GM18868 (cell line): ENCODE data around the gene TRIM52.
"Not testable (repeated sequence)": the region's sequence is repeated elsewhere in the genome, so short reads cannot be mapped to it uniquely, and the experiment has no call there.

Source experiments
- ATAC-seq: cut with Tn5 transposase; IDR thresholded peaks from one replicate; pipeline ENCODE4 v1.9.1; 2021; ENCODE audit warnings: mild to moderate bottlenecking, moderate library complexity; ENCODE audit not compliant: unreplicated experiment

TRIM52 gene

DNA sequence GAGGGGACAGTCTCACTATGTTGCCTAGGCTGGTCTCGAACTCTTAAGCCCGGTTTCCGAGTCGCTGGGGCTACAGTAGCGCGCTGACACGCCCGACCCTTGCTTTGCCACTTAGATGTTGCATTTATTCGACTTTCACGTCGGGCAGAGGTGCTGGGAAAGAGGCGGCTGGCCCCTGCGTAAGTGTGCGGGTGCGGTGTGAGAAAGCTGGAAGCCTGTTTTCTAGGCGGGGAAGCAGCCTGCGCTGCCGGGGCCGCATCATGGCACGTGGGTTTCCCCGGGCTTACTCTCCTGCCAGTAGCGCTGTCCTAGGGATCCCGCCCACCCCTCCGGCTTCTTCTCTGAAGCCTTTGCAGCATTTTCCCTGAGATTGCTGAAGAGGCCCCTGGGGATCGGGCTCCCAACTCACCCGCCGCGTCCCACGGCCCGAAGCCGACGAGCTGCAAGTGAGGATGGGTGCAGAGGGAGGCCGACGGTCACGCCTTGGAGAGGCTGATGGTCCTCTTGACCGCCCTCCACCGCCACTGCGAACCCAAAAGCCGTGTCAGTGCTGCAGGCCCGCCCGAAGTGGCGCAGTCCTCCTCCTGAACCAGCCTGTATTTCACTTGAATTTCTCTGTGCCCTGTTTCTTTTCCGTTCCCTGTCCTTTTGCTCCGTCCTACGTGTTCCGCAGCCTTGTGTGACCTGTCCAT, 43.7 kb downstream of the TRIM52 start:
- ATAC-seq, result no peak

DNA sequence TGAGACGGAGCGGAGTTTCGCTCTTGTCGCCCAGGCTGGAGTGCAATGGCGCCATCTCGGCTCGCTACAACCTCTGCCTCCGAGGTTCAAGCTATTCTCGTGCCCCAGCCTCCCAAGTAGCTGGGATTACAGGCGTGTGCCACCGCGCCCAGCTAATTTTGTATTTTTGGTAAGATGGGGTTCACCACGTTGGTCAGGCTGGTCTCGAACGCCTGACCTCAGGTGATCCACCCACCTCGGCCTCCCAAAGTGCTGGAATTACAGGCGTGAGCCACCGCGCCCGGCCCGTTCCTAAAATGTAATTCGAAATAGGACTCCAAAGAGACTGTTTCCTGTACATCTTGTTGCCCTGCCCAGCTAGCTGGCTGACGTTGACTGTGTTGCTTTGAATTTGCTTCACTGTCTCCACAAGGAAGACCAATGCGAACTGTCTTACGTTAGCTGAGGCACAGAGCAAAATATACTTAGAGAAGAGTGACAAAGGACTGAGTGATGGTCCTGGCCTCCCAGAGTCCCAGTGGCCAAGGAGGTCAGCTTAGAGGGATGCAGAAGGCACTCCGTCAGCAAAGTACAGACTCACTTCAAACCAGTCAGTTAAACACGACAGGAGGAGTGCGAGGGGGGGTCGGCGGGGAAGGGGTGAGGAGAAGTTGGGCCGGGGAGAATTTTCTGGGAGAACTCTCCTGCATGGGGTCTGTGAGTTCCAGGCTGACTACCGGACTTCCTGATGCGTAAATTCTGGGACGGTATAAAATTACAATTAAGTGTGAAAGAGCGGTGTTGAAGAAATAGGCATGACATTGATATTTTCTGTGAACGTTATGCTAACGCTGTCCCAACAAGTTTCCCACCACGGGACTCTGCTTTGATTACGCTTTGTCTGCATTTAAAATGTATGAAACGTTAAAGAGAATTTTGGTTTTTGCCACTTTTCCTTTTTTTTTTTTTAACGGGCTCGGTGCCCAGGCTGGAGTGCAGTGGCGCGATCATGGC, 44.6 kb downstream of the TRIM52 start:
- no peak for ATAC-seq

DNA sequence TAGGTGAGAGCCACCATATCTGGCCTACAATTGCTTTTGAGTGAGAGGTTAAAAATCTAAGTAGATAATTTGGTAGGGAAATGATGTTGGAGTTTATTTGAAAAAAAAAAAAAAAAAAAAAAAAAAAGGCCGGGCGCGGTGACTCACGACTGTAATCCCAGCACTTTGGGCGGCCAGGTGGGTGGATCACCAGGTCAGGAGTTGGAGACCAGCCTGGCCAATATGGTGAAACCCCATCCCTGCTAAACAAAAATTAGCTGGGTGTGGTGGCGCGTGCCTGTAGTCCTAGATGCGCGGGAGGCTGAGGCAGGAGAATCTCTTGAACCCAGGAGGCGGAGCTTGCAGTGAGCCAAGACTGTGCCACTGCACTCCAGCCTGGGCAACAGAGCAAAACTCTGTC, 46.7 kb downstream of the TRIM52 start:
- not testable (repeated sequence) for ATAC-seq

DNA sequence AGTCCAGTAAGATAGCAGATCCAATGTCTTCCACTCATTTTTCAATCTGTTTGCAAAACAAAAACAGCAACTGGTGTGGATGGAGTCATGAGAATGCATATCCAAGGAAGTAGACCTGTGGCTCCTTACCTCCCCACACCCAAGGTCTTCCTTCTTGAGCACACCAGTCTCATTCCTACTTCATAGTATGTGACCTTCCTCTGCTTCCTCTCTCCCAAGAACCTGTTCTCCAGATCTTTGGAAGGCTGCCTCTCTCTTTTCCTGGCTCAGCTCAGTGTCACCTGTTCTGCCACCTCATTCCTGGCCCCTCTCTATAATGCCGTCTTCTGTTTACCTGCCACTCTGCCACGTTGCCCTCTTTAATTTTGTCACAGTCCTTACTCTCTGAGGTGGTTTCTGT, 48.0 kb downstream of the TRIM52 start:
- ATAC-seq, result no peak

DNA sequence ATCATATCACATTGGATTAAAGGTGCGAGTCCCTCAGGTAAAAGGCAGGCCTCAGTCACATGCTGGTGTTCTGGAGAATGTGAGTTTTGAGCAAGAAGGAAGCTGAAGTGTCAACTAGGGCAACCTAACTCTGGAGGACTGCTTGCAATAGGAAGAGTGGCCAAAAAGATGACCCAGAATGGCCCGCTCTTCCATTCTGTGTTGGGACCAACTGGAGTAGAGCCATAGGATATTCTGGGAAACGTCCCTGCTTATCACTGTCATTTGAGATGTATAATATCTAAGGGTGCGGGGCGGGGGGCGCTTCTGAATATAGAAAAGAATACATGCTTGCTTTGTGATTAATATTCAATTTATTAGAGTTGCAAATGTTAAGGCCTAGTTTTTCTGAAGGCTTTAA, 48.9 kb downstream of the TRIM52 start:
- no peak for ATAC-seq

DNA sequence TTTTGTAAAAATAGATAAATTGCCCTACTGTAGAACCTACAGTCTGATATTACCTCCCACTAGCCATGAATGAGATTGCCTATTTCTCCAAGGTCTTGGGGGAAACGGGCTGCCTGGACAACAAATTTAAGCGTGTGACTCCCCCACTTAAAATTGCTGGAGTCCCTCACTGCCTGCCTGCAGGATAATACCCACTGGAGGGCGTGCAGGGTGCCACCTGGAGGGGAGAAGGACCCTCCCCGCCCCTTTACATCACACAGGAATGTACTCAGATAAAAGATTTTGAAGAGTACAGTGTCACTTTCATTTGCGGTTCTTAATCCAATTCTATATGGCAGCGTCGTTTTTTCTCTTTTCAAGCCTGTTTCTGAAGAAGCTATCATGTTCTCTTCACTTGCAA, 49.7 kb downstream of the TRIM52 start:
- ATAC-seq, result no peak

DNA sequence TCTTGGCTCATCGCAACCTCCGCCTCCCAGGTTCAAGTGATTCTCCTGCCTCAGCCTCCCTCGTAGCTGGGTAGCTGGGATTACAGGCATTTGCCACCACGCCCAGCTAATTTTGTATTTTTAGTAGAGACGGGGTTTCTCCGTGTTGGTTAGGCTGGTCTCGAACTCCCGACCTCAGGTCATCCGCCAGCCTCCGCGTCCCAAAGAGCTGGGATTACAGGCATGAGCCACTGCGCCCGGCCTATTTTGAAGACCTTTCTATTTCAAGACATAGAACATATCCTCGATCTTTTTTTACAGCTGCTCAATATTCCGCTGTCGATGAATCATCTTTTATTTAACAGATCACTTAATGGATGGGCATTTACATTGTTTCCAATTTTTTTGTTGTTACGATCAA, 50.2 kb downstream of the TRIM52 start:
- not testable (repeated sequence) for ATAC-seq

DNA sequence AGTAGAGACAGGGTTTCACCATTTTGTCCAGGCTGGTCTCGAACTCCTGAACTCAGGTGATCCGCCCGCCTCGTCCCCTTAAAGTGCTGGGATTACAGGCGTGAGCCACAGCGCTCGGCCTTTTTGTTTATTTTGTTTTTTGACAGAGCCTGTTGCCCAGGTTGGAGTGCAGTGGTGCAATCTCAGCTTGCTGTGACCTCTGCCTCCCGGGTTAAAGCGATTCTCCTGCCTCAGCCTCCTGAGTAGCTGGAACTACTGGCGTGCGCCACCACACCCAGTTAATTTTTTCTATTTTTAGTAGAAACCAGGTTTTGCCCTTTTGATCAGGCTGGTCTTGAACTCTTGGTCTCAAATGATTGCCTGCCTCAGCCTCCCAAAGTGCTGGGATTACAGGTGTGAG, 50.8 kb downstream of the TRIM52 start:
- ATAC-seq, result not testable (repeated sequence)

DNA sequence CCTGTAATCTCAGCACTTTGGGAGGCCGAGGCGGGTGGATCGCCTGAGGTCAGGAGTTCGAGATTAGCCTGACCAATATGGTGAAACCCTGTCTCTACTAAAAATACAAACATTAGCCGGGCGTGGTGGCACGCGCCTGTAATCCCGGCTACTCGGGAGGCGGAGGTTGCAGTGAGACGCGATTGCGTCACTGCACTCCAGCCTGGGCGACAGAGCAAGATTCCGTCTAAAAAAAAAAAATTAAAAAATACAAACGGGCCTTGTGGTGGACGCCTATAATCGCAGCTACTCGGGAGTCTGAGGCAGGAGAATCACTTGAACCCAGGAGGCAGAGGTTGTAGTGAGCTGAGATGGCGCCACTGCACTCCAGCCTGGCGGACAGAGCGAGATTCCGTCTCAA, 51.9 kb downstream of the TRIM52 start:
- ATAC-seq, result not testable (repeated sequence)

DNA sequence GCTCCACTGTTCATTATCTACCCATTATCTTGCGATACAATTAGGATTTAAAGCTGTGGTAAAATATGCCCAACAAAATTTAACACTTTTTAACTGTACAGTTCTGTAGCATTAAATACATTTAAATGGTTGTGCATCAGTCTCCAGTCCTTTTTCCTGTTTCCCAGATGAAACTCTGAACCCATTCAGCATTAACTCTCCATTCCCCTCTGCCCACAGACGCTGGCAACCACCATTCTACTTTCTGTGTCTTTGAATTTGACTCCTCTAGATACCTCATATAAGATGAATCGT, 53.0 kb downstream of the TRIM52 start:
- ATAC-seq, result no peak

DNA sequence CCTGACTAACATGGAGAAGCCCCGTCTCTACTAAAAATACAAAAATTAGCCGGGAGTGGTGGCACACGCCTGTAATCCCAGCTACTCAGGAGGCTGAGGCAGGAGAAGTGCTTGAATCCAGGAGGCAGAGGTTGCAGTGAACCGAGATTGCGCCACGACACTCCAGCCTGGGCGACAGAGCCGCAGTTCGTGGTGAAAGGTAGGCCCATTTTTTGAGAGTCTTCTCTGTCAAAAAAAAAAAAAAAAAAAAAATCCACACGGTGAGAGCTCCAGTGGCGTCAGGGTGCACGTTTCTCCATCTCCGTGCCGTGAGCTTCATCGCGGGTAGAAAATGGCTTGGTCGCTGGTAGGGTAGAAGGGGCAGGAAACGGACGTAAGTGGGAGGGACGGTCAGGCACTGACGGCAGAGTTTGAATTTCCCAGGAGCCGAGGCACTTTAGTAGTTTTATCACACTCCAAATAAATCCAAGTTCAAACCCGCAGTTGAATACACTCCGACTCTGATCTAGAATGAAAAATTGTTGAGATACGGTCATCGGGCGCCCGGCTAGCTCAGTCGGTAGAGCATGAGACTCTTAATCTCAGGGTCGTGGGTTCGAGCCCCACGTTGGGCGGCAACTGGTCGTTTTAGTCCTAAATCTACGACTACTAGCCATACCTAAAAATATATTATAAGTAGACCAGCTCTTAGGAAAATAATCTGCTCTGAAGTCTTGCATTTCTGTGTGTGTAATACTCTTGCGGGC, 53.6 kb downstream of the TRIM52 start:
- ATAC-seq, result peak; percentile 38

DNA sequence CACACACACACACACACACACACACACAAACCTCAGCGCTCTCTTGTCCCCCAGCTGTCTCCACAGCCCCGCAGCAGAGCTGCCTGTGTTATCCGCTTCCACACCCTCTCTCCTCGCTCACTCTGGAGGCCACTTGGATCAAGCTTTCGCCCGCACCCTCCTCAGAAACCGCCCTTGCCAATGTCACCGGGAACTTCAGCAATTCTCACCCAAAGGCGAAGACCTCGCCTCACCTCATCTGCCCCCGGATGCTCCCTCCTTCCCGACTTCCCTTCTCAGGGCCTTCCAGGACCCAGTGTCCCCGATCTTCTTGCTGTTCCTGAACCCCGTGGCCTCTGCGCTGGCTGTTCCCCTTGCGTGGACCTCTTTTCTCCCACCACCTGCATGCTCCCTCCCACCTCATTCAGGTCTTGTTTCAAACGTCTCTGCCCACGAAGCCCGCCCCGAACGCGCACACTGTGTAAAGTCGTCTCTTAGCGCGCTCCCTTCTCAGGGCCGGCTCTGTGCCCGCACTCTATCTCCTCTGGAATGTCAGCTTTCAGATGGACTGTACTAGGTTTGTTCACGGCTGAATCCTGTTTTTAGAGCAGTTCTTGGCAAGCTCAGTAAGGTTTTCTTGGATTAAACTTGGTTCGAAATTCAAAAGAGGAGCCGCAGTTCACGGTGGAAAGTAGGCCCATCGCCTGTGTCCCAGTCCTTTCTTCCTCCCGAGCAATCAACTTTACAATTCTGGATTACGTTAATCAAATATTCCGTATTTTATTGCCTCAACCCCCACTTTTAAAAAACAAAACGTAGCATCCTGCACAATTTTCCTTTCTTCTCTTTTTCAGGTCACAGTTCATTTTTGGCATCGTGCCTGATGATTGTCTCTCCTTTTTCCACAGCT, 54.9 kb downstream of the TRIM52 start:
- no peak for ATAC-seq
